ENCODE measurements around the gene MRPS18C.
"Not testable (repeated sequence)": the region's sequence is repeated elsewhere in the genome, so short reads cannot be mapped to it uniquely, and the experiment has no call there.

DNA sequence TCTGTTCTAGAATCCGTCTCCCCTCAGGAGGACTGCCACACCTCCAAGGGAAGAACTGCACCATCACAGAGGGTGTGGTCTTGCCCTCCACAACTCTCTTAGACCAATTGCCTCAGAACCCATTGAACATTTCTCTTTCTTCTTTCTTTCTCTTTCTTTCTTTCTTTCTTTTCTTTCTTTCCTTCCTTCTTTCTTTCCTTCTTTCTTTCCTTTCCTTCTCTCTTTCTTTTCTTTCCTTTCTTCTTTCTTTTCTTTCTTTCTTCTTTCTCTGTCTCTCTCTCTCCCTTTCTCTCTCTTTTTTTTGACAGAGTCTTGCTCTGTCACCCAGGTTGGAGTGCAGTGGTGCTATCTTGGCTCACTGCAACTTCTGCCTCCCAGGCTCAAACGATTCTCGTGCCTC is 45.8 kb downstream of the MRPS18C start:
- TF ChIP-seq CTCF (conservative IDR thresholded peaks at IDR 0.05 in 1 of 2, IDR thresholded peaks at IDR 0.05 in 1 of 2; ENCODE audit: low read depth in 1 of 2, low read length in 2 of 2); EZH2 (IDR thresholded peaks at IDR 0.05; ENCODE audit: low read length, missing control alignments): not testable (repeated sequence)

Data from fibroblast of lung (primary cell).